Gastroesophageal sphincter (tissue), 4 donors: Measurements from ENCODE around the gene AUTS2. TPM values are rescaled to one million over a fixed set of nuclear protein-coding genes. Genes with fewer than 3 reads are reported as not detected.
"Not testable (repeated sequence)": the region's sequence is repeated elsewhere in the genome, so short reads cannot be mapped to it uniquely, and the experiment has no call there.

Experiments
- ATAC-seq: fragments of 150-250 bp; one replicate; pipeline ENCODE4 v1.9.1; 2016; ENCODE audit warnings: mild to moderate bottlenecking, moderate library complexity
- H3K27ac ChIP-seq, 4 donors: fragments of 200-600 bp; sonication (generic) in 3 of 4; 1 replicate in 3 of 4; 2 replicates in 1 of 4; pipeline ENCODE4 v1.5.1; 2016 to 2019
- H3K27me3 ChIP-seq: fragments of 200-600 bp; sonication (generic); one replicate; pipeline ENCODE4 v1.5.1; 2019
- H3K36me3 ChIP-seq, 2 donors: fragments of 200-600 bp; sonication (generic); one replicate each; pipeline ENCODE4 v1.5.1; 2019; ENCODE audit warnings: control low read depth in 1 of 2
- H3K4me1 ChIP-seq, 3 donors: fragments of 200-600 bp; sonication (generic); 1 replicate in 2 of 3; 2 replicates in 1 of 3; pipeline ENCODE4 v1.5.1; 2016 to 2019; ENCODE audit warnings: control low read depth in 2 of 3
- H3K4me3 ChIP-seq, 2 donors: fragments of 200-600 bp; sonication (generic); one replicate each; pipeline ENCODE4 v1.5.1; 2019; ENCODE audit warnings: mild to moderate bottlenecking in 1 of 2, moderate library complexity in 1 of 2
- H3K9me3 ChIP-seq, 3 donors: fragments of 200-600 bp; sonication (generic); one replicate each; pipeline ENCODE4 v1.5.1; 2017 to 2019; ENCODE audit warnings: control low read depth in 2 of 3
- EP300 ChIP-seq: sonication (generic); formaldehyde crosslinking; IDR thresholded peaks from one replicate; pipeline ENCODE4 v1.6.1; 2017; ENCODE audit warnings: antibody characterized with exemption, mild to moderate bottlenecking
- POLR2A ChIP-seq, 2 donors: fragments of 450-650 bp; IDR thresholded peaks; one replicate each; pipeline ENCODE4 v1.6.1; 2017; ENCODE audit warnings: antibody characterized with exemption in 2 of 2, mild to moderate bottlenecking in 2 of 2, moderate library complexity in 1 of 2
- POLR2AphosphoS5 ChIP-seq: sonication (generic); formaldehyde crosslinking; IDR thresholded peaks from one replicate; pipeline ENCODE4 v1.6.1; 2017; ENCODE audit warnings: antibody characterized with exemption
- whole genome bisulfite sequencing, 2 donors: methylation state at CpG; one replicate each; pipeline ENCODE4 v1.1.5; 2018; ENCODE audit warnings: low coverage in 1 of 2; 5-methylcytosine and 5-hydroxymethylcytosine counted together
- total RNA-seq, 4 donors: library from RNA; depleted of rRNA; stranded (reverse); fragments of >200 nt; gene quantifications; one replicate each; pipeline ENCODE4 v1.1.0, GENCODE V29; 2016
- TF ChIP-seq, protein P1 (sequence below), 4 experiments: fragments of 200-600 bp in 2 of 4; fragments of 450-650 bp in 2 of 4; sonication (generic) in 1 of 4; IDR thresholded peaks; one replicate each; pipeline ENCODE4 v1.5.1; 2017 to 2019; ENCODE audit warnings: antibody characterized with exemption in 4 of 4, mild to moderate bottlenecking in 2 of 4, moderate library complexity in 2 of 4

The AUTS2 gene
- total RNA-seq, 4 donors from 2014 or later = 12.2 to 48.7 (median 44.1) TPM

- H3K36me3 ChIP-seq = no peaks in the 10 kb centered on the region
- H3K27ac ChIP-seq = no peak overlapping the region
- no peak overlapping the region for H3K4me3 ChIP-seq
- H3K9me3 ChIP-seq = no peaks in the 10 kb centered on the region
- 65 to 80% methylated on average over 1 of the region's 1 CpG for WGBS, 2 donors
- H3K27me3 ChIP-seq = no peaks in the 10 kb centered on the region
- TF ChIP-seq, protein P1, sequence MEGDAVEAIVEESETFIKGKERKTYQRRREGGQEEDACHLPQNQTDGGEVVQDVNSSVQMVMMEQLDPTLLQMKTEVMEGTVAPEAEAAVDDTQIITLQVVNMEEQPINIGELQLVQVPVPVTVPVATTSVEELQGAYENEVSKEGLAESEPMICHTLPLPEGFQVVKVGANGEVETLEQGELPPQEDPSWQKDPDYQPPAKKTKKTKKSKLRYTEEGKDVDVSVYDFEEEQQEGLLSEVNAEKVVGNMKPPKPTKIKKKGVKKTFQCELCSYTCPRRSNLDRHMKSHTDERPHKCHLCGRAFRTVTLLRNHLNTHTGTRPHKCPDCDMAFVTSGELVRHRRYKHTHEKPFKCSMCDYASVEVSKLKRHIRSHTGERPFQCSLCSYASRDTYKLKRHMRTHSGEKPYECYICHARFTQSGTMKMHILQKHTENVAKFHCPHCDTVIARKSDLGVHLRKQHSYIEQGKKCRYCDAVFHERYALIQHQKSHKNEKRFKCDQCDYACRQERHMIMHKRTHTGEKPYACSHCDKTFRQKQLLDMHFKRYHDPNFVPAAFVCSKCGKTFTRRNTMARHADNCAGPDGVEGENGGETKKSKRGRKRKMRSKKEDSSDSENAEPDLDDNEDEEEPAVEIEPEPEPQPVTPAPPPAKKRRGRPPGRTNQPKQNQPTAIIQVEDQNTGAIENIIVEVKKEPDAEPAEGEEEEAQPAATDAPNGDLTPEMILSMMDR (IDR thresholded peaks at IDR 0.05) = no peak
- TF ChIP-seq EP300 (no peak), POLR2A (IDR thresholded peaks at IDR 0.05) (no peak), POLR2AphosphoS5 (no peak)
- no peak for ATAC-seq
- H3K4me1 ChIP-seq = peaks cover 0 to 3% (median 0%) of the 10 kb centered on the region in 3 donors
These were observed 763.5 kb downstream of the AUTS2 start for GRCh38 chr7:70361821-70362220.

DNA sequence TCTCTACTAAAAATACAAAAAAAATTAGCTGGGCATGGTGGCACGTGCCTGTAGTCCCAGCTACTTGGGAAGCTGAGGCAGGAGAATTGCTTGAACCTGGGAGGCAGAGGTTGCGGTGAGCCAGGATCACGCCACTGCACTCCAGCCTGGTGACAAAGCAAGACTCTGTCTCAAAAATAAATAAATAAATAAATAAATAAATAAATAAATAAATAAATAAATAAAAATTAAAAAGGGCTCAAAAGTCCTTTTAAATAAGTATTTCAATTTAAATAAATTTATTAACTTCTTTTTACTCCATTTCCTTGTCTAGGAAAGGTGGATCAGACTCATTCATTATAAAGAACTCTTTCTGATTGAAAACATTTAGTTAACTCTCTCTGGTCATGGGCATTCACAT lies 766.1 kb downstream of the AUTS2 start:
- WGBS, 2 donors = 92 to 100% methylated on average over 2 to 3 of the region's 3 CpGs
- H3K27ac ChIP-seq, H3K36me3 ChIP-seq, H3K4me3 ChIP-seq, H3K27me3 ChIP-seq, ATAC-seq, H3K9me3 ChIP-seq, H3K4me1 ChIP-seq: not testable (repeated sequence)

DNA sequence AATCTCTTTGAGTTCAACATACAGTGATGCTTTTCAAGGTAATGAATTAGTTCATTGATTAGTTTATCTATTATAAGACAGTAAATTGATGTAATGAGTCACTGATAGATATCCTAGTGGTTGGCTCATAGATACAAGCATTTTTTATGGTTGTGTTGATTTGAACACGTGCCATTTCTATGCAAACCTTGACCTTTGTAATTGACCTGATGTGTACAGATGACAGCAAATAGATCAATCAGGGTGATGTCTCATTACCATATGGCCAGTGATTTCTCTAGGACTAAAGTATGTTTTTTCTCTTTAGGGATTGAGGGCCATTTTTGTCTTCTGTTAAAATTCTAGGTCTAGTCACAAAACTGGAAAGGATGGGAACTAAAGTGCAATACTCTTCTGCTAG lies 773.4 kb downstream of the AUTS2 start:
- WGBS, 2 donors = 73 to 100% methylated on average over 1 of the region's 1 CpG
- no peak for ATAC-seq
- Histone ChIP-seq H3K27me3 (no peaks in the 10 kb centered on the region), H3K36me3 (no peaks in the 10 kb centered on the region), H3K9me3 (no peaks in the 10 kb centered on the region), H3K4me1 (peaks cover 0 to 25% (median 5%) of the 10 kb centered on the region in 3 donors), H3K27ac (no peak overlapping the region), H3K4me3 (no peak overlapping the region)
- no peak for TF ChIP-seq EP300
- TF ChIP-seq POLR2AphosphoS5 = no peak
- TF ChIP-seq POLR2A (IDR thresholded peaks at IDR 0.05) = no peak
- TF ChIP-seq, protein P1 (IDR thresholded peaks at IDR 0.05) = no peak

DNA sequence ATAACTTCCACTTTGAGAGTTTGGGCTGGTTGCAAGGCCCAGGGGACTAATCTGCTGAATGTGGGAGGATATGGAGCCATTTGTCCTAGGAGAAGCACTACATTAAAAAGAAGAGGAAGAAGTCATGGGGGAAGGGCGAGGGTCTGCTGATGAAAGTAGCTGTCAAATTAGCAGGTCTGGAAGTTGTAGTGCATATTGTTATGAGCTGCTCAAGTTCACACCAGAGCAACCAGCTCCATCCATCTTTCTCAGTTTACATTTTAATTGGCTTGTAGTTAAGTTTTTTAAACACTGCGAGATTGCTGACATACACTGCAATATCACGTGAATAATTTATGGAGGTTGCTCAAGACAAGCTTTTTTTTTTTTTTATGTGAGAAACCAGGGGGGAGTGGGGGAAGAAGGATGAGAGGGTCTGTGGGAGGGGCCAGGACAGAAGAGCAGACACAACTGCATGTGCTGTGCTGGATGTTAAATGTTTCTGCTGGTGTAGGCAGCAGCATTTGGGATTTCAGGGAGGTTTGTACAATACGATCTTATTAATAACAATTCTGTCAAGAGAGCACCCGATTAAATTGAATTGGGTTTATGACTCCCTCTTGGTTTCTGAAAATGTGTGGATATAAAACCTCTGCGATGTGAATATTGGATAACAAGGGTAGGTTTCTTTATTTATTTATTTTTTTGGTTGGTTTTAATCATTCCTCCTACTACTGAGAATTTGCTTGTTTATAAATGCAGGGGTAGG lies 774.7 kb downstream of the AUTS2 start:
- ATAC-seq = no peak
- TF ChIP-seq POLR2AphosphoS5 (peak; percentile 29), POLR2A (IDR thresholded peaks at IDR 0.05) (no peak), EP300 (no peak)
- TF ChIP-seq, protein P1 (IDR thresholded peaks at IDR 0.05) = no peak

DNA sequence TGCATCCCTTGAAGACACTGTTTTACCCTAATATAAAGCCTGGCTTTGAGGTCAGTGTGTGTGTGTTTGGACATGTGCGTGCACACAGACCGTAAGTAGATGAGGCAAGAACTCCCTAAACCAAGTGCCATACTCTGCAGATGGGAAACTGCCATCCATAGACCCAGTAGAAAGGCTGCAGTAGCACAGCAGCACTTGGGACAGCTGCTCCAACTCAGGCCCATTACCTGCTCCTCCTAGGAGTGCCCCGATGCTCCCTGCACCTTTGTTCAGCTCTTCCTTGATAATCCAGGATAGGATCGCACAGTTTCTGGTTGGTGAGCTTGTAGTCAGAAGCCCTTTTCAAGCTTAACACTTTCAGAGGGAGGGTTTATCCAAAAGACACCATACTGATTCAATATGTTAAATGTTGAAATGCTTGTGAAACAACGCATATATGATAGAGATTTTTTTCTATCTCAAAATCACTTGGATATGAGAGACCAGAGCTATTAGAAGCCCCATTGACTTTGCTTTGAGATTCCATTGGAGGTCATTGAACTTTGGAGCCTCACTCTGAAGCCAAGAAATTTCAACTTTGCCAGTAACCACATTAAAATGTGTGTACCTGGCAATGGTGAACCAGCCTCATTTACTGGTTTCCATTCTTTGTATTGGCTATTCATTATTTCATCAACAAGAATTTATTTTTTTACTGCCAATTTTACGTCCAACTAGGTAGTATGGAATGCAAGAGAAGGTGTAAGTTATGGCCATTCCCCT lies 776.7 kb downstream of the AUTS2 start:
- Histone ChIP-seq H3K27me3 (no peaks in the 10 kb centered on the region), H3K9me3 (no peaks in the 10 kb centered on the region), H3K27ac (no peak overlapping the region), H3K4me3 (no peak overlapping the region), H3K36me3 (no peaks in the 10 kb centered on the region), H3K4me1 (peaks cover 0 to 25% (median 5%) of the 10 kb centered on the region in 3 donors)
- TF ChIP-seq EP300 (no peak), POLR2AphosphoS5 (peak; percentile 34), POLR2A (IDR thresholded peaks at IDR 0.05) (no peak)
- TF ChIP-seq, protein P1 (IDR thresholded peaks at IDR 0.05) = no peak
- ATAC-seq = no peak
- 98 to 100% methylated on average over 1 to 6 of the region's 6 CpGs for WGBS, 2 donors

More for the DNA sequence above, 774.7 kb downstream of the AUTS2 start:
- H3K27ac ChIP-seq = no peak overlapping the region
- H3K4me3 ChIP-seq = no peak overlapping the region
- 36 to 37% methylated on average over 6 of the region's 6 CpGs for WGBS, 2 donors
- H3K27me3 ChIP-seq = no peaks in the 10 kb centered on the region
- no peaks in the 10 kb centered on the region for H3K36me3 ChIP-seq
- H3K4me1 ChIP-seq = peaks cover 0 to 25% (median 5%) of the 10 kb centered on the region in 3 donors
- no peaks in the 10 kb centered on the region for H3K9me3 ChIP-seq
